HepG2 (cell line): ENCODE measurements around the gene UBAP1. TPM values are rescaled to one million over a fixed set of nuclear protein-coding genes. Genes with fewer than 3 reads are reported as not detected.
A peak's percentile ranks its signal among the peaks of the same experiment; 100 is the strongest.

Experiments used
- CBFB ChIP-seq: sonication (generic); formaldehyde crosslinking; IDR thresholded peaks from 2 replicates; pipeline ENCODE4 v1.4.0; 2020; ENCODE audit warnings: missing genetic modification reagents
- ELF1 ChIP-seq: sonication (generic); formaldehyde crosslinking; IDR thresholded peaks from 2 replicates; pipeline ENCODE4 v1.4.0; 2020; ENCODE audit warnings: missing genetic modification reagents
- FOXK1 ChIP-seq: sonication (generic); formaldehyde crosslinking; IDR thresholded peaks from 2 replicates; pipeline ENCODE4 v1.4.0; 2020; ENCODE audit warnings: low read depth, missing genetic modification reagents, borderline replicate concordance
- GATAD1 ChIP-seq: IDR thresholded peaks from 2 replicates; pipeline ENCODE4 v1.6.1; 2016; ENCODE audit warnings: missing genetic modification reagents, missing compliant biosample characterization
- GTF2F1 ChIP-seq: fragments of 150-350 bp; IDR thresholded peaks from 2 replicates; pipeline ENCODE4 v1.6.1; 2014; ENCODE audit warnings: low read length
- HCFC1 ChIP-seq: fragments of 150-350 bp; IDR thresholded peaks from 2 replicates; pipeline ENCODE4 v1.6.1; 2014; ENCODE audit warnings: low read depth, low read length
- HNRNPK ChIP-seq: fragments of 200-400 bp; formaldehyde crosslinking; IDR thresholded peaks from 2 replicates; pipeline ENCODE4 v1.6.1; 2018; ENCODE audit warnings: low read length, low read depth, moderate library complexity, mild to moderate bottlenecking; ENCODE audit not compliant: poor library complexity, severe bottlenecking
- JUNB ChIP-seq: sonication (generic); formaldehyde crosslinking; IDR thresholded peaks from 2 replicates; pipeline ENCODE4 v1.8.0; 2022; ENCODE audit warnings: missing genetic modification reagents, mild to moderate bottlenecking, borderline replicate concordance
- RFX5 ChIP-seq: IDR thresholded peaks from 2 replicates; pipeline ENCODE4 v1.6.1; 2011; ENCODE audit warnings: low read depth, low read length, improper control_type of control experiment
- RXRA ChIP-seq: sonication (generic); formaldehyde crosslinking; IDR thresholded peaks from 2 replicates; pipeline ENCODE4 v1.5.1; 2020; ENCODE audit warnings: missing genetic modification reagents
- SIX4 ChIP-seq: sonication (generic); formaldehyde crosslinking; IDR thresholded peaks from 2 replicates; pipeline ENCODE4 v1.4.0; 2020; ENCODE audit warnings: missing genetic modification reagents
- ZNF282 ChIP-seq: fragments of 450-650 bp; IDR thresholded peaks from 2 replicates; pipeline ENCODE4 v1.6.1; 2018; ENCODE audit not compliant: partially characterized antibody
- ZNF567 ChIP-seq: sonication (generic); formaldehyde crosslinking; IDR thresholded peaks from 2 replicates; pipeline ENCODE4 v1.8.1; 2023; ENCODE audit warnings: mild to moderate bottlenecking, missing genetic modification reagents, borderline replicate concordance
- ZNF746 ChIP-seq: sonication (generic); formaldehyde crosslinking; IDR thresholded peaks from 2 replicates; pipeline ENCODE4 v1.8.0; 2022; ENCODE audit warnings: mild to moderate bottlenecking, missing genetic modification reagents
- ZNF747 ChIP-seq: sonication (generic); formaldehyde crosslinking; IDR thresholded peaks from 2 replicates; pipeline ENCODE4 v1.8.1; 2023; ENCODE audit warnings: missing genetic modification reagents, mild to moderate bottlenecking, borderline replicate concordance
- ZNF792 ChIP-seq: IDR thresholded peaks from 2 replicates; pipeline ENCODE4 v1.6.1; 2016
- polyA plus RNA-seq, 8 experiments: library from polyadenylated mRNA; depleted of rRNA in 3 of 8; stranded (reverse) in 7 of 8; unstranded in 1 of 8; fragments of >200 nt; fragmentation: Illumina TruSeq in 4 of 8; extraction: Trizol in 4 of 8; gene quantifications; 2 replicates each; pipeline versions ENCODE4 v1.2.1 to v1.2.3, GENCODE V29; 2011 to 2016; ENCODE audit warnings: low read depth in 4 of 8, missing spikeins in 1 of 8, mixed read lengths in 1 of 8; ENCODE audit not compliant: insufficient read depth in 1 of 8
- total RNA-seq, 5 experiments: library from RNA; depleted of rRNA; stranded (reverse); fragments of >200 nt; fragmentation: Illumina TruSeq; extraction: Trizol; gene quantifications; 2 replicates each; pipeline ENCODE4 v1.2.3, GENCODE V29; 2016; ENCODE audit warnings: low read depth in 1 of 5
- TF ChIP-seq, protein P1 (sequence below): sonication (generic); formaldehyde crosslinking; conservative IDR thresholded peaks from 2 replicates; pipeline ENCODE4 v1.8.0; 2022; ENCODE audit warnings: mild to moderate bottlenecking, moderate library complexity, missing genetic modification reagents
- TF ChIP-seq, protein P2 (sequence below), 2 experiments: sonication (generic) in 1 of 2; formaldehyde crosslinking in 1 of 2; IDR thresholded peaks; 2 replicates each; pipeline versions ENCODE4 v1.4.0 to v1.6.1; 2018 to 2020; ENCODE audit warnings: missing genetic modification reagents in 2 of 2, borderline replicate concordance in 1 of 2, low read depth in 1 of 2, mild to moderate bottlenecking in 1 of 2, missing biosample characterization in 1 of 2
- TF ChIP-seq, protein P3 (sequence below): sonication (generic); formaldehyde crosslinking; IDR thresholded peaks from 2 replicates; pipeline ENCODE4 v1.4.0; 2020; ENCODE audit warnings: missing genetic modification reagents, mild to moderate bottlenecking, borderline replicate concordance
- TF ChIP-seq, protein P4 (sequence below): sonication (generic); formaldehyde crosslinking; IDR thresholded peaks from 2 replicates; pipeline ENCODE4 v1.5.0; 2020; ENCODE audit warnings: mild to moderate bottlenecking, missing genetic modification reagents

Gene UBAP1
- total and polyA plus RNA-seq, 2 of the 13 experiments (the other 11 are each of a cell fraction or from before 2014, with no cell fraction given) = 19.5 to 40.5 TPM

DNA sequence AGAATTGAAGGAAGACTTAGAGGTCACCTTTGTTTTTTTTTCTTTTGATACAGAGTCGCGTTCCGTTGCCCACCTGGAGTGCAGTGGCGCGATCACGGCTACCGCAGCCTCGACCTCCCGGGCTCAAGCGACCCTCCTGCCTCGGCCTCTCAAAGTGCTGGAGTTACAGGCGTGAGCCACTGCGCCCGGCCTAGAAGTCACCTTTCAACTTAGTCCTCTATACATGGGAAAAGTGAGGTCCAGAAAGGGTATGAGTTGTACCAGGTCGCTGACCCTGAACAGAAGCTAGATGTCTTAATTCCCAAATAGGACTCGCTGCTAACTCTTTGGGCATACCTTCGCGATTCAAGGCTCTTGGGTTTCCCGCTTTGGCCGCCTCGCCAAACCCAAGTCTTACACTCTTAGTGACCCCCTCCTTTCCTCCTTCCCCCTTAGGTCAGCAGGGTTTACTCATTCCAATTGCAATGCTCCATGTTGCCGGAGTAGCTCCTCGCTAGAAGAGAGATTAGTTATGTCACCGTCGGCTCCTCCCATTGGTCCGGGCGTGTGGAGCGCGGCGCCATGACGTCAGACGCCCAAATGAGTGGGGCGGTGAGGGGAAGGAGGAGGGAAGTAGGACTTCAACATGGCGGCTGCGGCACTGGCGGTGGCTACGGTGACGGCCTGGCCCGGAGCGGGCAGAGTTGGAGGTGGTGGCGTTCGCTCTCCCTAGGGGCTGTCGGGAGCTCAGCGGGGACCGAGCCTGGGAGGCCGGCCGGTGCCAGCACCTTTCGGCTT lies at the start of gene UBAP1 (continued):
- TF ChIP-seq HNRNPK (peak; percentile 54), ELF1 (peak; percentile 44; the same call in 1 of the 2 replicates), ZNF567 (CRISPR knock-in tag) (no peak), ZNF282 (no peak), RFX5 (peak; percentile 80), ZNF792 (CRISPR knock-in tag) (peak; percentile 34; the same call in 1 of the 2 replicates), SIX4 (CRISPR knock-in tag) (0 out of 2 replicates have a peak, but pooled peaks have one; percentile 11), GATAD1 (CRISPR knock-in tag) (peak; percentile 82), ZNF746 (CRISPR knock-in tag) (peak; percentile 88), ZNF747 (peak; percentile 58; the same call in 1 of the 2 replicates), GTF2F1 (0 out of 2 replicates have a peak, but pooled peaks have one; percentile 16), RXRA (CRISPR knock-in tag) (peak; percentile 57), HCFC1 (no peak), FOXK1 (CRISPR knock-in tag) (no peak; the same call in 1 of the 2 replicates), JUNB (CRISPR knock-in tag) (no peak), CBFB (CRISPR knock-in tag) (no peak)
- TF ChIP-seq, protein P1, sequence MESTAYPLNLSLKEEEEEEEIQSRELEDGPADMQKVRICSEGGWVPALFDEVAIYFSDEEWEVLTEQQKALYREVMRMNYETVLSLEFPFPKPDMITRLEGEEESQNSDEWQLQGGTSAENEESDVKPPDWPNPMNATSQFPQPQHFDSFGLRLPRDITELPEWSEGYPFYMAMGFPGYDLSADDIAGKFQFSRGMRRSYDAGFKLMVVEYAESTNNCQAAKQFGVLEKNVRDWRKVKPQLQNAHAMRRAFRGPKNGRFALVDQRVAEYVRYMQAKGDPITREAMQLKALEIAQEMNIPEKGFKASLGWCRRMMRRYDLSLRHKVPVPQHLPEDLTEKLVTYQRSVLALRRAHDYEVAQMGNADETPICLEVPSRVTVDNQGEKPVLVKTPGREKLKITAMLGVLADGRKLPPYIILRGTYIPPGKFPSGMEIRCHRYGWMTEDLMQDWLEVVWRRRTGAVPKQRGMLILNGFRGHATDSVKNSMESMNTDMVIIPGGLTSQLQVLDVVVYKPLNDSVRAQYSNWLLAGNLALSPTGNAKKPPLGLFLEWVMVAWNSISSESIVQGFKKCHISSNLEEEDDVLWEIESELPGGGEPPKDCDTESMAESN (CRISPR knock-in tag) = peak; percentile 72; the same call in 1 of the 2 replicates
- TF ChIP-seq, protein P2, sequence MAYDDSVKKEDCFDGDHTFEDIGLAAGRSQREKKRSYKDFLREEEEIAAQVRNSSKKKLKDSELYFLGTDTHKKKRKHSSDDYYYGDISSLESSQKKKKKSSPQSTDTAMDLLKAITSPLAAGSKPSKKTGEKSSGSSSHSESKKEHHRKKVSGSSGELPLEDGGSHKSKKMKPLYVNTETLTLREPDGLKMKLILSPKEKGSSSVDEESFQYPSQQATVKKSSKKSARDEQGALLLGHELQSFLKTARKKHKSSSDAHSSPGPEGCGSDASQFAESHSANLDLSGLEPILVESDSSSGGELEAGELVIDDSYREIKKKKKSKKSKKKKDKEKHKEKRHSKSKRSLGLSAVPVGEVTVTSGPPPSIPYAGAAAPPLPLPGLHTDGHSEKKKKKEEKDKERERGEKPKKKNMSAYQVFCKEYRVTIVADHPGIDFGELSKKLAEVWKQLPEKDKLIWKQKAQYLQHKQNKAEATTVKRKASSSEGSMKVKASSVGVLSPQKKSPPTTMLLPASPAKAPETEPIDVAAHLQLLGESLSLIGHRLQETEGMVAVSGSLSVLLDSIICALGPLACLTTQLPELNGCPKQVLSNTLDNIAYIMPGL (CRISPR knock-in tag; IDR thresholded peaks at IDR 0.05; ENCODE audit: borderline replicate concordance in 1 of 2, low read depth in 1 of 2) = peak; percentile 80 to 84
- TF ChIP-seq, protein P3, sequence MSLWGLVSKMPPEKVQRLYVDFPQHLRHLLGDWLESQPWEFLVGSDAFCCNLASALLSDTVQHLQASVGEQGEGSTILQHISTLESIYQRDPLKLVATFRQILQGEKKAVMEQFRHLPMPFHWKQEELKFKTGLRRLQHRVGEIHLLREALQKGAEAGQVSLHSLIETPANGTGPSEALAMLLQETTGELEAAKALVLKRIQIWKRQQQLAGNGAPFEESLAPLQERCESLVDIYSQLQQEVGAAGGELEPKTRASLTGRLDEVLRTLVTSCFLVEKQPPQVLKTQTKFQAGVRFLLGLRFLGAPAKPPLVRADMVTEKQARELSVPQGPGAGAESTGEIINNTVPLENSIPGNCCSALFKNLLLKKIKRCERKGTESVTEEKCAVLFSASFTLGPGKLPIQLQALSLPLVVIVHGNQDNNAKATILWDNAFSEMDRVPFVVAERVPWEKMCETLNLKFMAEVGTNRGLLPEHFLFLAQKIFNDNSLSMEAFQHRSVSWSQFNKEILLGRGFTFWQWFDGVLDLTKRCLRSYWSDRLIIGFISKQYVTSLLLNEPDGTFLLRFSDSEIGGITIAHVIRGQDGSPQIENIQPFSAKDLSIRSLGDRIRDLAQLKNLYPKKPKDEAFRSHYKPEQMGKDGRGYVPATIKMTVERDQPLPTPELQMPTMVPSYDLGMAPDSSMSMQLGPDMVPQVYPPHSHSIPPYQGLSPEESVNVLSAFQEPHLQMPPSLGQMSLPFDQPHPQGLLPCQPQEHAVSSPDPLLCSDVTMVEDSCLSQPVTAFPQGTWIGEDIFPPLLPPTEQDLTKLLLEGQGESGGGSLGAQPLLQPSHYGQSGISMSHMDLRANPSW (CRISPR knock-in tag) = no peak
- TF ChIP-seq, protein P4, sequence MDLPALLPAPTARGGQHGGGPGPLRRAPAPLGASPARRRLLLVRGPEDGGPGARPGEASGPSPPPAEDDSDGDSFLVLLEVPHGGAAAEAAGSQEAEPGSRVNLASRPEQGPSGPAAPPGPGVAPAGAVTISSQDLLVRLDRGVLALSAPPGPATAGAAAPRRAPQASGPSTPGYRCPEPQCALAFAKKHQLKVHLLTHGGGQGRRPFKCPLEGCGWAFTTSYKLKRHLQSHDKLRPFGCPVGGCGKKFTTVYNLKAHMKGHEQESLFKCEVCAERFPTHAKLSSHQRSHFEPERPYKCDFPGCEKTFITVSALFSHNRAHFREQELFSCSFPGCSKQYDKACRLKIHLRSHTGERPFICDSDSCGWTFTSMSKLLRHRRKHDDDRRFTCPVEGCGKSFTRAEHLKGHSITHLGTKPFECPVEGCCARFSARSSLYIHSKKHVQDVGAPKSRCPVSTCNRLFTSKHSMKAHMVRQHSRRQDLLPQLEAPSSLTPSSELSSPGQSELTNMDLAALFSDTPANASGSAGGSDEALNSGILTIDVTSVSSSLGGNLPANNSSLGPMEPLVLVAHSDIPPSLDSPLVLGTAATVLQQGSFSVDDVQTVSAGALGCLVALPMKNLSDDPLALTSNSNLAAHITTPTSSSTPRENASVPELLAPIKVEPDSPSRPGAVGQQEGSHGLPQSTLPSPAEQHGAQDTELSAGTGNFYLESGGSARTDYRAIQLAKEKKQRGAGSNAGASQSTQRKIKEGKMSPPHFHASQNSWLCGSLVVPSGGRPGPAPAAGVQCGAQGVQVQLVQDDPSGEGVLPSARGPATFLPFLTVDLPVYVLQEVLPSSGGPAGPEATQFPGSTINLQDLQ = 0 out of 2 replicates have a peak, but pooled peaks have one; percentile 44
